ENCODE data around the gene LIPG.
A peak's percentile ranks its signal among the peaks of the same experiment; 100 is the strongest.
"Not testable (repeated sequence)": the region's sequence is repeated elsewhere in the genome, so short reads cannot be mapped to it uniquely, and the experiment has no call there.

The LIPG gene

DNA sequence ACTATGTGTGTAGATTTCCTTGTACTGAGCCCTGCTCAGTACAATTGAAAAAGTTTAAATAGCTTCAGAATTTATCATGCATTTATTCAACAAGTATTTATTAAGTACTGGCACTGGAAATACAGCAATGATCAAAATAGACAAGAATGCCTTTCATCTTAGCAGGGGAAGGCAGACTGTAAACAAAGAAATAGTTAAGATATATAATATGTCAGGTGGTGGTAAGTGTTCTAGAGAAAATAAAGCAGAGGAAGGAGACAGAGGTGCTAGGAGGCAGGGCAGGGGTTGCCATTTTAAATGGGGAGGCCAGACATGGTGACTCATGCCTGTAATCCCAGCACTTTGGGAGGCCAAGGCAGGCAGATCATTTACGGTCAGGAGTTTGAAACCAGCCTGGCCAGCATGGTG, 13.6 kb upstream of the LIPG start:
- Histone ChIP-seq H3K9ac (ENCODE audit: low read length) (no peak overlapping the region), H3K36me3 (ENCODE audit: control insufficient read depth, low read depth, low read length) (no peaks in the 10 kb centered on the region), H3K27me3 (ENCODE audit: control insufficient read depth, insufficient read depth, low read length) (no peaks in the 10 kb centered on the region), H3K4me3 (ENCODE audit: low read length) (no peak overlapping the region), H3K4me1 (ENCODE audit: control insufficient read depth, low read depth, low read length) (peaks cover 7% of the 10 kb centered on the region), H3K27ac (ENCODE audit: low read length) (no peak overlapping the region), H3K9me3 (ENCODE audit: control insufficient read depth, low read depth, low read length) (no peaks in the 10 kb centered on the region)

DNA sequence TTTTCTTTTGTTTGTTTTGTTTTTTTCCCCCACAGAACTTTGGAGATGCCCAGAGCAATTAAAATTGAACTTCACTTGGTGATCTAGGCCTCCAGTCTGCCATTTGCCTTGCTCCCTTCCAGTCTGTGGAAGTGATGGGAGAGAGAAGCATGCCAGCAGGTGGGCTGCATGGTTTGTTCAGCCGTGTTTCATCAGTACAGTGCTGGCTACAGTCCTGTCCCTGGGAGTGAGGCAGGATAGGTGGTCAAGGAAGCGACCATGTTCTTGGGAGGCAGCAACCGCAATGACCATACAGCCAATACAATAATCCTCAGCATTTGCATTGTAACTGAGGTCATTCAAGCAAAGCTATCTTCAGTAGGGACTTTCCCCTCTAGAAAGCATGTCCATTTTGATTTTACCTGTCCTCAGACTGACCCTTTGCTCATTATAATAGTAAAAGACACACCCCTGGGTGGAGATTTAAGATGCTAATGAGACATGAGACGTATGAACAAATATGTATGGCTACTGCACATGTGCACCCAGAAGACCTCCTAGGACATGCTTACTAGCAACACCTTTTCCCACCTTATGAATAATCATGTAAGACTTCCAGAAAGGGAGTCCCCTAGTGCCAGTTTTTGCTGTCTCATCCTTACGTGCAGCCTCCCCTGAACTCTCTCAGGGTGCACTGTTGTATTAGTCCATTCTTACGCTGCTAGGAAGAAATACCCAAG, 11.1 kb upstream of the LIPG start:
- Histone ChIP-seq H3K9ac (ENCODE audit: low read length) (no peak overlapping the region), H3K4me1 (ENCODE audit: control insufficient read depth, low read depth, low read length) (peaks cover 7% of the 10 kb centered on the region), H3K9me3 (ENCODE audit: control insufficient read depth, low read depth, low read length) (peaks cover 3% of the 10 kb centered on the region), H3K36me3 (ENCODE audit: control insufficient read depth, low read depth, low read length) (no peaks in the 10 kb centered on the region), H3K27ac (ENCODE audit: low read length) (no peak overlapping the region), H3K27me3 (ENCODE audit: control insufficient read depth, insufficient read depth, low read length) (no peaks in the 10 kb centered on the region), H3K4me3 (ENCODE audit: low read length) (no peak overlapping the region)

DNA sequence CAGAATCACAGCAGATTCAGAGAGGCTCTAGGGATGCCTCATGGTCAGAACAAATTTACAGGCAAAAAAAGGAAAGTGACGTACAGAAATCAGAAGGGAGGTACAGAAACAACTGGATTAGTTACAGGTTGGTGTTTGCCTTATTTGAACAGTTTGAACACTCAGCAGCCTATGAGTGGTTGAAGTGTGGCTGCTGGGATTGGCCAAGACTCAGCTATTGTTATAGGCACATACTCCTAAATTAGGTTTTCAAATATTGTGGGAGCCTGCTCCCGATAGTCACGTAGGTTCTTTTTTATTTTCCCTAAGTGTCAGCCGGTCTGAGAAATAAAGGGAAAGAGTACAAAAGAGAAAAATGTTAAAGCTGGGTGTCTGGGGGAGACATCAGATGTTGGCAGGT, 8.9 kb upstream of the LIPG start:
- Histone ChIP-seq H3K9ac (ENCODE audit: low read length) (no peak overlapping the region), H3K36me3 (ENCODE audit: control insufficient read depth, low read depth, low read length) (no peaks in the 10 kb centered on the region), H3K9me3 (ENCODE audit: control insufficient read depth, low read depth, low read length) (peaks cover 3% of the 10 kb centered on the region), H3K27me3 (ENCODE audit: control insufficient read depth, insufficient read depth, low read length) (no peaks in the 10 kb centered on the region), H3K4me1 (ENCODE audit: control insufficient read depth, low read depth, low read length) (peaks cover 3% of the 10 kb centered on the region), H3K4me3 (ENCODE audit: low read length) (no peak overlapping the region), H3K27ac (ENCODE audit: low read length) (no peak overlapping the region)

DNA sequence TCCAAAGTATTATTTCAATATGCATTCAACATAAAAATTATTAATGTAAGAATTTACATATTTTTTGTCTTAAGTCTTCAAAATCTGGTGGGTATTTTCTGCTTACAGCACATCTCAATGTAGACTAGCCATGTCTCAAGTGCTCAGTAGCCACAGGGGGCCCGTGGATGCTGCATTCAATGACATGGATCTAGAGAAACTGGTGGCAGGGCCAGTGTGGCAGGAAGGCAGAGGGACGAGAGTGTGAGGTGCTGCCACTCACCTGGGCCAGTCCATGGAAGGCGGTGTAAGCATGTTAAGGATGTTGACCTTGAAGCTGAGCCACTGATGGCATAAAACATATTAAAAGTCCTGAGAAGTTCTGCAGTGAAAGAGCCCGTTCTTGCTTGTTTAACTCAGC, 6.2 kb upstream of the LIPG start:
- Histone ChIP-seq H3K36me3 (ENCODE audit: control insufficient read depth, low read depth, low read length) (no peaks in the 10 kb centered on the region), H3K27me3 (ENCODE audit: control insufficient read depth, insufficient read depth, low read length) (peaks cover 8% of the 10 kb centered on the region), H3K4me3 (ENCODE audit: low read length) (no peak overlapping the region), H3K9ac (ENCODE audit: low read length) (no peak overlapping the region), H3K27ac (ENCODE audit: low read length) (no peak overlapping the region), H3K4me1 (ENCODE audit: control insufficient read depth, low read depth, low read length) (no peaks in the 10 kb centered on the region), H3K9me3 (ENCODE audit: control insufficient read depth, low read depth, low read length) (peaks cover 3% of the 10 kb centered on the region)

DNA sequence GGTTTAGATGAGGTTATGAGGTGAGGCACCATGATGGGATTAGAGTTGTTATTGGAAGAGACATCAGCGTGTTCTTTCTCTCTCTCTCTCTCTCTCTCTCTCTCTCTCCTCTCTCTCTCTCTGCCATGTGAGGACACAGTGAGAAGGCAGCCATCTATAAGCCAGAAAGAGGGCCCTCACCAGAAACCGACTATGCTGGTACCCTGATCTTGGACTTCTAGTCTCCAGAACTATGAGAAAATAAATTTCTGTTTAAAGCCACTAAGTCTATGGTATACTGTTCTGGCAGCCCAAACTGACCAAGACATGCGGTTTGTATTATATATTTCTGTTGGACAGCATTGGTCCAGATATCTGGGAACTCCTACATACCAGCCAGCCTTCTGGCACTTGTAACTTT, 3.5 kb upstream of the LIPG start:
- Histone ChIP-seq H3K27me3 (ENCODE audit: control insufficient read depth, insufficient read depth, low read length) (peaks cover 24% of the 10 kb centered on the region), H3K27ac (ENCODE audit: low read length) (no peak overlapping the region), H3K4me1 (ENCODE audit: control insufficient read depth, low read depth, low read length) (peaks cover 10% of the 10 kb centered on the region), H3K9me3 (ENCODE audit: control insufficient read depth, low read depth, low read length) (peaks cover 3% of the 10 kb centered on the region), H3K36me3 (ENCODE audit: control insufficient read depth, low read depth, low read length) (no peaks in the 10 kb centered on the region), H3K4me3 (ENCODE audit: low read length) (no peak overlapping the region), H3K9ac (ENCODE audit: low read length) (no peak overlapping the region)

DNA sequence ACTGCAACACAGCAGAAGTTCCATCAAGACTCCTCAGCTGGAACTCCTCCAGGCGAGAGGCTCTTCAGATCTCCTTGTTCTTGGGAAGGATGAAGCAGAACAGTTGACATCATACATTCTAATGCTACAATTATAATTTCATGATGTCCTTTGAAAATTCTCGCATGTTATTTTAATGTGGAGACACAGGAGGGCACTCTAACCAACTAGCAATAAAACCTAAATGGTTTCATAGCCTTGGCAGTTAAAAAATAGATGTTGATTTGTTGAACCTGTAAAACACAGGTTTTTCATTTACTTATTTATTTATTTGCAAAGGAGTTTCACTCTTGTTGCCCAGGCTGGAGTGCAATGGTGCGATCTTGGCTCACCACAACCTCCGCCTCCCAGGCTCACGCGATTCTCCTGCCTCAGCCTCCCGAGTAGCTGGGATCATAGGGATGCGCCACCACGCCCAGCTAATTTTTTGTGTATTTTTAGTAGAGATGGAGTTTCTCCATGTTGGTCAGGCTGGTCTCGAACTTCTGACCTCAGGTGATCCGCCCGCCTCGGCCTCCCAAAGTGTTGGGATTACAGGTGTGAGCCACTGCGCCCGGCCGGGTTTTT, 2.4 kb upstream of the LIPG start:
- H3K27ac ChIP-seq (ENCODE audit: low read length); H3K4me3 ChIP-seq (ENCODE audit: low read length); H3K9me3 ChIP-seq (ENCODE audit: control insufficient read depth, low read depth, low read length); H3K36me3 ChIP-seq (ENCODE audit: control insufficient read depth, low read depth, low read length); H3K9ac ChIP-seq (ENCODE audit: low read length): not testable (repeated sequence)
- Histone ChIP-seq H3K27me3 (ENCODE audit: control insufficient read depth, insufficient read depth, low read length) (peaks cover 24% of the 10 kb centered on the region), H3K4me1 (ENCODE audit: control insufficient read depth, low read depth, low read length) (peaks cover 19% of the 10 kb centered on the region)

DNA sequence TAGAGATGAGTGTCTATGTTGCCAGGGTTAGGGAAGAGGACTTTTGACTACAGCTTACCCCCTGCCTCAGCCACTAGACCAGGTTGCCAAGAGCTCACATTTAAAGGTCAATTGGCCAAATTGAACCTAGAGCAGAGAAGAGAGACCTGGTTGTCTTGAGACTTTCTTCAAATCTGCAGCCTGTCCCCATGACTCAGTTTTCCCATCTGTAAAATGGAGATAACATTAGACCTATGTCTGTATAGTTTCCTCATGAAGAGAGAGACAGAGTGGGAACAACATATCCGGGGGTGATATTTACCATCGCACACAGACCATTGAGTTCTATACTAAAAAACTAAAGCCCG, 1.6 kb upstream of the LIPG start:
- peak overlapping the region; percentile 73 for H3K9ac ChIP-seq (ENCODE audit: low read length)
- no peak overlapping the region for H3K27ac ChIP-seq (ENCODE audit: low read length)
- H3K4me3 ChIP-seq (ENCODE audit: low read length), result peak overlapping the region; percentile 75
- peaks cover 21% of the 10 kb centered on the region for H3K4me1 ChIP-seq (ENCODE audit: control insufficient read depth, low read depth, low read length)
- peaks cover 24% of the 10 kb centered on the region for H3K27me3 ChIP-seq (ENCODE audit: control insufficient read depth, insufficient read depth, low read length)
- H3K9me3 ChIP-seq (ENCODE audit: control insufficient read depth, low read depth, low read length), result no peaks in the 10 kb centered on the region
- H3K36me3 ChIP-seq (ENCODE audit: control insufficient read depth, low read depth, low read length), result no peaks in the 10 kb centered on the region

DNA sequence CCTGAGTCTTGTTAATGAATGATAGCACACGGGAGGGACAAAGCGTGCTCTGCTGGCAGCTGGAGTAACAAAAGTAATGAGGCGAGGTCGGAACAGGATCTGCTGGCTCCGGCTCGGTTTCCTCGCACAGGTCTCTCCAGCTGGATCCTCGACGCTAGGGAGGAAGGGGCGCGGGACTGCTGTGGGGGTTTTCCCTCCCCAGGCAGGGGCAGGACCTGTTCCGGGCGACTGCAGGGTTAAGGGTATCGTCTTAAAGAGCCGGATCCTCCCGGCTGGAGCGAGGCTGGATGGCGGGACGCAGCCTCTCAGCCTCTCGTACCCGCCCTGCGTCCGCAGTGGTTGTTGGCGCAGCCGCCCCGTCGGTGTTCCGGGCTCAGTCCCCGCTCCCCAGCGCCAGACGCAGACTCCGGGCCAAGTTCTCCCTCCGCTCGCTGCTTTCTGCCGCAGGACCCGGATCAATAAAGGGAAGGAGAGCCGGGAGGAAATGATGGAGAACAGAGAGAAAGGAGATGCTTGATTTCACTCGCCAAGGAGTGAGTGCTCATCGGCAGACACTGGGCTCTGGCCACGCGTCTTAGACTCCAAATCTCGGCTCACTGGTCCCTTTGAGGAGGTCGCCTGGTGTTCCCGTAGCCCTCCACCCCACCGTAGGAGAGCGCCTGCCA, 1.1 kb upstream of the LIPG start:
- Histone ChIP-seq H3K9me3 (ENCODE audit: control insufficient read depth, low read depth, low read length) (no peaks in the 10 kb centered on the region), H3K4me3 (ENCODE audit: low read length) (peak overlapping the region; percentile 75), H3K27ac (ENCODE audit: low read length) (no peak overlapping the region), H3K27me3 (ENCODE audit: control insufficient read depth, insufficient read depth, low read length) (peaks cover 24% of the 10 kb centered on the region), H3K36me3 (ENCODE audit: control insufficient read depth, low read depth, low read length) (peaks cover 4% of the 10 kb centered on the region), H3K9ac (ENCODE audit: low read length) (peak overlapping the region; percentile 73), H3K4me1 (ENCODE audit: control insufficient read depth, low read depth, low read length) (peaks cover 23% of the 10 kb centered on the region)

DNA sequence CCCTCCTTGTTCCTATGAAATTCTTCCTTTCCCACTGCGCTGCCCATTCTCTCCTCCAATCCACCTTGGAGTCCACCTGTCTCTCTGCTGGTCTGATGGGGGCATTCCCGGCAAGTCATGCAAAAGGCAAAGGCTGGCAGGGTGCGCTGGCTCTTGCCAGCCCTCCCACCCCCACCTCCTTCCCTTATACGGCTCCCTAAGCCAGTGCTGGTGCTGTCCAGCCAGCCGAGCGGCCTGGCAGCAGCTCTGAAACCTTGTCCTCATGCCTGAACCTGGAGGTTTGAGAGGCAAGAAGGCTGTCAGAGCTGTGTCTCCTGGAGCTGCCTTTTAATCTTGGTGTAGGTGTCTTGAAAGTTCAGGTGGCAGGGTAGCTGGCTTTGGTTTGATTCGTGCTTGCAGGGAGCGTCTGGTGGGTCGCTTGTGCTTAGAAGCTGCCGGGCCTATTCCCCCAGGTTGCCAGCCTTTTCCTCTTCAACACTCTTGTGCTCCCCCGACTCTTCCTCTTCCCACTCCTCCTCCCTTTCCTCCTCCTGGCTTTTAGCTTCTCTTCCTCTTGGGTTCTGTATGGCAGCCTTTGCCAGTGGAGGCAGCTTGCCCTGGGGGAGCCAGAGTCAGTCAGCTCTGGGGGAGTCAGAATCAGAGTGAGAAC, 748 bp downstream of the LIPG start:
- Histone ChIP-seq H3K36me3 (ENCODE audit: control insufficient read depth, low read depth, low read length) (peaks cover 22% of the 10 kb centered on the region), H3K9ac (ENCODE audit: low read length) (peak overlapping the region; percentile 10), H3K27me3 (ENCODE audit: control insufficient read depth, insufficient read depth, low read length) (peaks cover 24% of the 10 kb centered on the region), H3K4me1 (ENCODE audit: control insufficient read depth, low read depth, low read length) (peaks cover 23% of the 10 kb centered on the region), H3K27ac (ENCODE audit: low read length) (no peak overlapping the region), H3K9me3 (ENCODE audit: control insufficient read depth, low read depth, low read length) (no peaks in the 10 kb centered on the region), H3K4me3 (ENCODE audit: low read length) (peak overlapping the region; percentile 75)

DNA sequence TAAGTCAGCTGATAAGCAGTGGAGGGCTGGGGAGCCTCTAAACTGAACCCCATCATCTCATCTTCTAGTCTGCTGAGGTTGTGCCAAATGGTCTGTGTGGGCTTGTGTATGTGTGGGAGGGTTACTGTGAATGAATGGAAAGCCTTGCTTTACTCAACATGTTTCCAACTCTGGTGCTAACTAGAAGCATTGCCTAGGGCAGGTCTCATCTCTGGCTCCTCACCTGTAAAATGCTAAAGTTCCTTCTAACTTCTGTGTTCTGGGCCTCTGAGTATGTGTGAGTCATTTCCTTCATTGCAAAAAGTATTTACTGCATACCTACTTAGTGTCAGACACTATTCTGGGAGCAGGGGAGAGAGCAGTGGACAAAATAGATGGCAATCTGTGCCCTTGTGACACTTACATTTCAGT, 1.3 kb downstream of the LIPG start:
- Histone ChIP-seq H3K36me3 (ENCODE audit: control insufficient read depth, low read depth, low read length) (peaks cover 24% of the 10 kb centered on the region), H3K27me3 (ENCODE audit: control insufficient read depth, insufficient read depth, low read length) (peaks cover 24% of the 10 kb centered on the region), H3K4me3 (ENCODE audit: low read length) (peak overlapping the region; percentile 75), H3K9ac (ENCODE audit: low read length) (peak overlapping the region; percentile 10), H3K27ac (ENCODE audit: low read length) (no peak overlapping the region), H3K9me3 (ENCODE audit: control insufficient read depth, low read depth, low read length) (no peaks in the 10 kb centered on the region), H3K4me1 (ENCODE audit: control insufficient read depth, low read depth, low read length) (peaks cover 23% of the 10 kb centered on the region)

DNA sequence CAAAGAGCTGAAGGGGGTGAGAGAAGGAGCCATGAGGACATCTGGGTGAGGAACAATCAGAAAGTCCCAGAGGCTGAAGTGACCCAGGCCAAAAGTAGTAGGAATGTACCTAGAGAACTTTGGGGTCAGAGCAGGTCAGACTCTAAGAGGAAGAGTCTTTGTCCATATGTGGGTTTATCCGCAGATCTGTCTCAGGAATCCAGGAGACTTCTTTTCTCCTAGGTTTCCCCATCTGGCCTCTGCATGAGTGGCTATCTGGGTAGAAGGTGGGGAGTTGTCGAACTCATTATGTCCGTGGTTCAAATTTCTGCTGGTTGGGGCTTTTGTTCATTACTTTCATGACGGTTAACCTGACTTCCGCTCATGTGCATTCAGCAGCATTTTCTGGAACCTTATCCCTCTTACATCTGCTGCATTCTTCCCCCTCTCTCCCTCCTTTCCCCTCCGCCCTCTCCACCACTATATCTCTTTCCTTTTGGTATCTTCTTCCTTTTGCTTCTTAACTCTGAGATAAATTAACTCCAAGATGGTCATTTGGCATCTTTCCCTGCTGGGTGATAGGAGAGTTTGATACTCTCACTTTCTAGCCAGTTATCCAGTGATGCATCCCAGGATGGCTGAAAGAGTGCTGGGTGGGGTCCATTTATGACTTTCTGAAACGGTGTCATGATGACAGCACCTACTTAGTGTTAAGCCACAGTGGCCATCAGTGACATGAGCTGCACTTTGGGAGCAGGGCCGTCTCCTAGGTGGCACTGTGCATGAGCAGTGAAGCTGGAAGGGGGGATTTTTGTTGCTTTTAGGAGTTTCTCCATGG, 2.1 kb downstream of the LIPG start:
- Histone ChIP-seq H3K9ac (ENCODE audit: low read length) (no peak overlapping the region), H3K27me3 (ENCODE audit: control insufficient read depth, insufficient read depth, low read length) (peaks cover 24% of the 10 kb centered on the region), H3K27ac (ENCODE audit: low read length) (no peak overlapping the region), H3K36me3 (ENCODE audit: control insufficient read depth, low read depth, low read length) (peaks cover 24% of the 10 kb centered on the region), H3K4me1 (ENCODE audit: control insufficient read depth, low read depth, low read length) (peaks cover 23% of the 10 kb centered on the region), H3K4me3 (ENCODE audit: low read length) (peak overlapping the region; percentile 75), H3K9me3 (ENCODE audit: control insufficient read depth, low read depth, low read length) (no peaks in the 10 kb centered on the region)

All from iPS-18a (cell line).